DLD1 (cell line): ENCODE results near the gene ASPN.

Experiments
- in situ Hi-C: cut with HindIII; loops from 2 replicates; pipeline ENCODE4 v1.10.0; 2017; ENCODE audit warnings: low sequenced_read_pairs

Gene ASPN

DNA sequence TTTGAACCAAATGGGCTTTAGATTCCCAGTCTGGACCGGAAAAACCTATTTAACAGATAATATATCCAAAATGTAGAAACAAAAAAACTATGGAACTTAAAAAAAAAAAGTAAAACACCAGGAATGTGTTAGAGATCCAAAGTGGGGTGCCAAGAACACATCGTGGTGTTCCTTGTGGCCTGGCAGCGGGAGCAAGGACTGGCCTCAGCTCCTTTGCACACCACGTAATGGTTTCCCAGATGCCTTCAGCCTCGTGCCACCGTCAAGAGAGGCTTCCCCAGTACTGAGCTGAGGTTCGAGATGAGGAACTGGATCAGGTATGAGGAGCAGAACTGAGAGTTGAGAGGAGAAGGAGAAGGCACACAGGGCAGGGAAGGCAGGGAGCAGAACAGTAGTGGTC lies 3.5 kb downstream of the ASPN start:
- in situ Hi-C loops, result no loop called here

DNA sequence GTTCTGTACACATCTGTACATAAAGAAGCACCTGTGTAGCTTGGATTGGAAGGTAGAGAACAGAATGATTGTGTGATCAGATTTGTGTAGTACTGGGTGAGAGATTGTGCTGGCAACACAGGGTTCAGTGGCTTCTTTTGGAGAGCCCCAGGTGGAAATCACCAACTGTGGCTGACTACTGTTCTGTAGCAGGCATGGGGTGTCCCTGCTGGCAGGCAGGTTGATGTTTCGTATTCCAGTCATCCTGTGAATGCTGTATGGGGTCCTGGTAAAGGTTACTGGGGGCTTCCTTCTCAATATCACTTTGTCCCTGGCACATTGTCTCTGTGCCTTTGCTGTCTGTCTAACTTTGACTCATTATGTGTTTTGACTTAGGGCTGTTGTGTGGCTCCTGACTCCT lies 5.3 kb downstream of the ASPN start:
- in situ Hi-C loops, result no loop called here

DNA sequence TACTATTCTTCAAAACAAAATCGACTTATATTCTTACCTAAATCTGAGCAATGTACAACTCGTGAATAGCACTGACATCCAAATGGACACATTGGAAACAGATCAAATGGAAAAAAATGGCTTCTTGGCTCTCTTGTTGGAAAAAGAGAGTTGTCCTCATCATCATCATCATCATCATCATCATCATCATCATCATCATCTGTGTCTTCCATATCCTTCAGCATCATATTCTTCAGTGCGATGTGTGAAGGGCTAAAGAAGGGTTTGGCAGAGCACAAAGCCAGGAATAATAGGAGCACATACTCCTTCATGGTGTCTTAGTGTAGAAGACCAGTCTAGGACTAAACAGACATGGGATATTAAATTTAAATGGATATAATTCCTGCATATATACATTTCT lies 7.7 kb downstream of the ASPN start:
- in situ Hi-C loops, result no loop called here

DNA sequence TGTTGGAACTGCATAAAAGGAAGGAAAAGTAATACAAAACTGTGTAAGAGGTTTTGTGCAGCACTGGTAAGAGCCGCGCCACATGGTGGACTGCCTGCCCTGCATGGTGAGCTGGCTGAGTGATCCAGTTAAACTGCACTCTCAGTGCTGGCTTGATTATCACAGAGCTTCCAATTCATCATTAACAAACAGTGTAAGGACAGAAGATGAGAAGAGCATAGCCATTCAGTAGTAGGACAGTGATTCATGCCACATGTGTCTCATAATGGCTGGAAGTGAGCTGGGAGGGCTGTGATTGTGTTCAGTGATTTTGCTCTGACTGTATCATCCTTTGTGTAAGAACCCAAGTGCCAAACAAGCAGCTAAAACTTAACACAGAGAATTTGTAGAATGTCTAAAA lies 14.1 kb downstream of the ASPN start:
- in situ Hi-C loops, result no loop called here

DNA sequence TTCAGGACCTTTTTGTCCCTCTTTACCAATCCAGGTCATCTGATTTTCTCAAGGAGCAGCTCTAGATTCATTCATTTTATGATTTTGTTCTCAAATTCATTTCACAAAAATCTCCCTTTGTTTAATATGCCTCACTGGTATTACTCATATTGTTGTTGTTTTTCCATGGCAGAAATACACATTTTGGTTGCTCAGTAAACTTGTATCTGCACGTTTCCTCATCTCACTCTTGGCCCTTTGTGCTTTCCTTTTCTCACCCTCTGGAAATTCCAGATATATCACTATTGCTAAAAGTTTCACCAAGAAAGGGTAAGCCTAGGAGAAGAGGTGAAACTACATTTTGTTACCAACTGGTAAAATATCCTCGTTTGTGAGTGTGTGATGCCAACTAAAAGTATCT lies 14.8 kb downstream of the ASPN start:
- in situ Hi-C loops, result no loop called here

DNA sequence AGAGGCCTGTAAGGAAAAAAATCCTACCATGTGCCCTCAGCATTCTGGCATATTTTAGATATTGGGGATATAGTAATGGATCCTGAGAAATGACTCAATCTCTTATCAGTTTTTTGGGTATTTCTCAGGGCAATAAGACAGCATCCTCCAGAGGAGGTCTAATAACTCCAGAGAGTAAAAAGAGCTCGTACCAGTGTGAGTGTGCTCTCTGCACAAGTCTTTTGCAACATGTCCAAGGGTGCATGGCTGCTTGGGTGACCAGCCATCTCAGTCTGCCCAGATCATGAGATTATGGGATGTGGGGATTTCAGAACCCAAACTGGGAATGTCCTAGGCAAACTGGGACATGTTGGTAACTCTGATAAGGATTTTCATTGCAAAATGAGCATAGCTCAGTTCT lies 15.3 kb downstream of the ASPN start:
- in situ Hi-C loops, result no loop called here

DNA sequence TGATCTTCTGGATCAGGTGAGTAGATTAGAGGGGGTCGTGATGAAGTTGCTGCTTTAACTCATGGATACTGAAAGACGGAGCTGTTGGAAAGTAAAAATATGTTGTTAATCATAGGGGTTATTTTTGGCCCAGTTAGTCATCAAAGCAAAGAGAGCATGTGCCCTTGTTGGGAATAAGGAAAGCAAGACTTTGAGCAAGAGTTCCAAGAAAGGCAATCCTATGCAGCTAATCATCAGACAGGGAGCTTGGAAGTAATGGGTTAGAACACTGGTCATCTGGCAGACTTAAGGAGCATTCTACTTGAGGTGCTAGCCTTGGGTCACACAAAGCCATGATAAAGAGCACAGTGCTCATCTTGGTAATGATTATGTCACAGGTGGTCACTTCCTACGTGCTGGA lies 18.3 kb downstream of the ASPN start:
- in situ Hi-C loops, result no loop called here

DNA sequence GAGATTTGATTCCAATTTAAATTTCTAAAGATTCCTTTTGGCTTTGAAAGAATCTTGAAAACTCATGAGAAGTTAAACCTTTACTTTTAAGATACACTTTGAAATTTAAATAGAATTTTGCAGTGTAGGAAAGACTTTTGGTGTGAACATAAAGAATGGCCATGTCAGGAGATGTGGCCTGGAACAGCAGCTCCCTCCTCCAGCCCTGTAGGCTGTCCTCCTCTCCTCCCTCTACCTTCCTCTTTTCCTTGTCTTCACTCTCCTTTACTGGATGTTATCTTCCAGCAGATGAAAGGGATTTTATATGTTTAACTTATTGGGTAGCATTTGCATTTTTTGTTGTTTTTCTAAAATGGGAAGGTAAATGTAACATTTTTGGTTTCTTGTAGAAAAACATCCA lies 18.9 kb downstream of the ASPN start:
- in situ Hi-C loops, result no loop called here

DNA sequence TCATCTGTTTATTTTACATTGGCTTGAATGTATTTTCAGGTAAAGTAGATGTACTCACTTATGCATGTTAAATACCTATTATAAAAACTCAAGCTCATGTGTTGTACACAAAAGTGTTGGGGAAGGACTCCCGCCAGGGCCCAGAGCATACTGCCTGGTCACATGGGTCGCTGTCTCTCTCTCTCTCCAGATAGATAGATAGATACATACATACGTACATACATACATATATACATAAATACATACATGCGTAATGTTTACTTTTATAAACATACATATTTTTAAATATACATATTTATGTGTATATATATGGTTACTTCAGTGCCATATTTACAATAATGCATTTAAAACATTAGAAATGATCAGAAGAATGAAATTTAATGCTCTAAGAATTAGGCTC lies 24.7 kb downstream of the ASPN start:
- in situ Hi-C loops, result no loop called here

DNA sequence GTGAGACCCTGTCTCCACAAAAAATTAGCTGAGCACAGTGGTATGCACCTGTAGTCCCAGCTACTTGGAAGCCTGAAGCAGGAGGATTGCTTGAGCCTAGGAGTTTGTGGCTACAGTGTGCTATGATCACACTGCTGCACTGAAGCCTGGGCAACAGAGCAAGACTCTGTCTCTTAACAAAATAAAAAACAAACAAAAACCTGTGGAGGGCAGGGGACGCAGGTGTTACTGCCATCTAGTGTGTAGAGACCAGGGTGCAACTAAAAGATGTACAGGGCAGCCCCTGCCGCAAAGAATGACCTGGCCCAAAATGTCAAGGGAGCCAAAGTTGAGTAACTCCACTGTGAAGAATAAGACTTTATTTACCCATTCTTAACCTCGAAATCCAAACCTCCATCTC lies 27.1 kb downstream of the ASPN start:
- in situ Hi-C loops, result no loop called here

DNA sequence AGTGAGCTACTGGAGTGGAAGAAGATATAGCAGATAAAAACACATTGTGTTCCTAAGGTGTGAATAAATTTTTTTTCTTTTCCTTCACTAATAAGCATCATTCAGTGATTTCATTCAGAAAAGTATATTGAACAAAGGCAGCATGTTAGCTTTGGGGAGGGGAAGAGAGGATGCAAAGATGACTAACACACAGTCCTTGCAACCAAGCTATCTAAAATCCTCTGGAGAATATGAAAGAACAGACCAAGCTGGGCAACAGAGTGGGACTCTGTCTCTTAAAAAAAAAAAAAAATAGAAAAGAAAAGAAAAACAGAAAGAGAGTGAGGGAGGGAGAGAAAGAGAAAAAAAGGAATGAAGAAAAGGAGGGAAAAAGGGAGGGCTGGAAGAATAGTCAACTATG lies 35.8 kb downstream of the ASPN start:
- in situ Hi-C loops, result no loop called here

DNA sequence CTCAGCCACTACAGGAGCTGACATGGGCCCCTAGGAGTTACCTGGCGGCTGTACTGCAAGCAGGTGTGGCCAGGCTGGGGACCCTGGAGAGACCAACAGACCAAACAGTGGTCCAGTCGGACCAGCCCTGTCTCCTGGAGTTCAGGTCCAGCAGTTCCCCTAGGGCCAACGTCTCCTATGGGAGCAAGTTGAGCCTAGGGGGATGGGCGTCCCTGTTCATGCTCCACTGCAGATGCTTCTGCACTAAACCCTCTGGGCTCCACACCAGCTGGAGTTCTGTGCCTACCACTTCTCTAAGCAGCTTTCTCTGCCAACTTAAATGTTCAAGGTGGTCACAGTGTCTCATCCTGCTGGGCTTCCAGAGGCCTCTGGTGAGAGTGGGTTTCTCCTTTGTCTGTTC lies 37.5 kb downstream of the ASPN start:
- in situ Hi-C loops, result no loop called here

DNA sequence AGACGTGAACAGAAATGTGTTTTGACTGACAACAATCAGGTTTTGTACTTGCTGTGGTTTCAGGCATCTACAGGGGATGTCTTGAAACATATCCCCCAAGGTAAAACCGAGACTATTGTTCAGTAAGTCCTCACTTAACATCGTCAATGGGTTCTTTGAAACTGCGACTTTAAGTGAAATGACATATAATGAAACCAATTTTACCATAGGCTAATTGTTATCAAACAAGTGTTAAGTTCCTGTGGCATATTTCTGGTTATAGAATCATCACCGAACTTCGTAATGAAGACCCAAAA lies 41.6 kb downstream of the ASPN start:
- in situ Hi-C loops, result no loop called here

DNA sequence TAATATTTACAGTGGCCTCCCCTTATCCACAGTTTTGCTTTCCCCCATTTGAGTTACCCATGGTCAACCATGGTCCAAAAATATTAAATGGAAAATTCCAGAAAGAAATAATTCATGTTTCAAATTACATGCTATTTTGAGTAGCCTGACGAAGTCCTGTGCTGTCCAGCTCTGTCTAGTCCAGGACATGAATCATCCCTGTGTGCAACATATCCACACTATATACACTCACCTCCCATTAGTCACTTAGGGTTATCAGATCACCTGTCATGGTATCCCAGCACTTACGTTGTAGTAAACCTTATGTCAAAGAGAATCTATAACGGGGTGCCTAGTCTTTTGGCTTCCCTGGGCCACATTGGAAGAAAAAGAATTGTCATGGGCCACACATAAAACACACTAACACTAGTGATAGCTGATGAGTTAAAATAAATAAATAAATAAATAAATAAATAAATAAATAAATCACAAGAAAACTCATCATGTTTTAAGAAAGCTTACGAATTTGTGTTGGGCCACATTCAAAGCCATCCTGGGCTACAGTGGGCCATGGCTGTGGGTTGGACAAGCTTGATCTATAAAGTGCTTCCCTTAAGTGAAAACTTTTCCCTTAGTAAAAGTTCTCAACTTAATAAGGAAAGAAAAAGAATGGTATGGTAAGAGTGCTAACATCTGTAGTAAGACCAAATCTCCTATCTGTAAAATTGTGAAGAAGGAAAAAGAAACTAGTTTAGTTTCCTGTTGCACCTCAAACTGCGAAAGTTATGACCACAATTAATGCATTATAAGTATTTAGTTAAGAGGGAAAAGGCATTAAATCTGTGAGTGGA lies 42.2 kb downstream of the ASPN start:
- in situ Hi-C loops, result no loop called here

DNA sequence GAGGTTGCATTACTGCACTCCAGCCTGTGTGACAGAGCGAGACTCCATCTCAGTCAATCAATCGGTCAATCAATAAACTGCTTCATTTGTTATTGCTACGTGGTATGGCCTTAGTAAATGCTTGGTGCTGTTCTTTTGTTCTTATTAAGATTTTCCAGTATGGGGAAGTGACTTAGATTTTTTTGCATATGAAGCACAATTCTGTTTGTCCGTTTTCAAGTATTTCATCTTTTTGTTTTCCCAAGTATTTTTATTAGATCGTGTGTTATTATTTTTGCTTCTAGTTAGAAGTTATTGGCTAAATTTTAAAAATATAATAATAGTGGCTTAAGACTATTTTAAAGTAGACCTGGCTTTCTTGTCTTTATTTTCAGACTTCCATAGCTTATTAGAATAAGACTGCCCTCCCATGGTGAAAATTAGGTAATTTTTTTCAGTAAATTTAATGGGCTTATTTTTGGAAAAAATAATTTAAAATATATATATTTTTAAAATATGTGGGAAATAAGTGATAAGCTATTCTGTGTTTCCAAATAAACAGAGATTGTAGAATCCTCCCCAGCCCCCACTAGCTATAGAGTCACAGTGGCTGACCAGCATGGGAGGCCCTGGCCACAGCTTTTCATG lies 43.3 kb downstream of the ASPN start:
- in situ Hi-C loops, result no loop called here

DNA sequence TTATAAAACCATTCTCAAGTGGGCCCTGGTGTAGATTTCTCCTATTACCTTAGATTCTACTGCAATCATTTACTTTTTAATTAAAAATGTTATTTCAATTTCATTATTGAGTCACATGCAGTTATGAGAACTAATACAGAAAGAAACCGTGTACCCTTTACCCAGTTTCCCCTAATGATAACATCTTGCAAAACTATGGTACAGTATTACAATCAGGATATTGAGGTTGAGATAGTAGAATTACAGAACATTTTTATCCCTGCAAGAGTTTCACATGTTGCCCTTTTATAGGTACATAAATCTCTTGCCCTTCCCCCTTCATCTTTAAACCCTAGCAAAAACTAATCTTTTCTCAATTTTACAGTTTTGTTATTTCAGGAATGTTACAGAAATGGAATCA lies 47.0 kb downstream of the ASPN start:
- in situ Hi-C loops, result no loop called here

DNA sequence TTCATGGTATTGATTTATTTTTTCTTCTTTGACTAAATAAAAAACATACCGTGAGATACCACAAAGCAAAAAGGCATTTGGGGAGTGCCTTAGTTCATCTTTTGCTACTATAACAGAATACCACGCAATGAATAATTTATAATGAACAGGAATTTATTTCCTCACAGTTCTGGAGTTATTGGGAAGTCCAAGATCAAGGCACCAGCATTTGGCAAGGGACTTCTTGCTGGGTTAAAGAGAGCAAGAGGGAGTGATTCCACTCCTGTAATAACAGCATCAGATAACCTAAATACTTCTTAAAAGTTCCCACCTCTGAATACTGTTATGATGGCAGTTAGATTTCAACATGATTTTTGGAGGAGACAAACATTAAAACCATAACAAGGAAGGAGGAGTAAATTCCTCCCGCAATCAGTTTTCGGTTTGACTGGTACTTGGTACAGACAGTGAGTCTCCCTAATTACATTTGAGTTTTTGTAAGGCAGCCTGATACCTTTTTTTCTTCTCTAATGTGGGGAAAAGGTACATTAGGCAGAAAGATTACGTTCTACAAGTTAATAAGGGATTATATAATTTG lies 49.2 kb downstream of the ASPN start:
- in situ Hi-C loops, result no loop called here

DNA sequence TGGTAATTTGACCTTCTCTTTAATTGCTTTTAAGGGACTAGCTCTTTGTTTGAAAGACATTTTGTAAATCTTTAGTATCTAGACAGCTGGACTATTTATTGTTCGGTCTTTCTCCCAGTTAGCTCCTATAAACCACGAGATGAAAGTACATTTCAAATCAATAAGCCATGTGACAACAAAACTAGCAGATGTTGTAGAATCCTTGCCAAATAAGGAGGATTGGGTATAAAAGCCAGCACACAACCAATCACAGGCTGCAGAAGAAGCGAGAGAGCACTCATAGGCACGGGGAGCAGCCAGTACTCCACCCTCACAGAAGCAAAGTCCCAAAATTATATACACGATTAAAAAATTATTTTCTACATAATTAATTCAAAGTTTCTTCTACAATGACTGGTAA lies 50.0 kb downstream of the ASPN start:
- in situ Hi-C loops, result no loop called here

DNA sequence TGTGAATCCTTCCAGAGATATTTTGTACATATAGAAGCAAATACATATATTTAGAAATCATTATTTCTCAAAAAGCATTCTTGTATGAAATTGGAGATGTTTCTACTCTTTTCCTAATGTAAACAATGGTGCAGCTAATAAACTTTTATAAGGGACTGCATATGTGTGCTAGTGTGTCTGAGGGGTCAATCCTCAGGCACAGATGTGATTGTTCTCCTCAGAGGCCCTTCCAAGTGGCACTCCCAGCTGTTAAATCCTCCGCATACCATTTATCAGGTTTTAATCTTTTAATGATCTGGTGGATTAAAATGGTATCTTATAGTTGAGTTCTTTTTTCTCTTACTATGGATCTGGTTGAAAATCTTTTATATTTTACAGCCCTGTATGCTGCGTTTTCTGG lies 52.5 kb downstream of the ASPN start:
- in situ Hi-C loops, result no loop called here

DNA sequence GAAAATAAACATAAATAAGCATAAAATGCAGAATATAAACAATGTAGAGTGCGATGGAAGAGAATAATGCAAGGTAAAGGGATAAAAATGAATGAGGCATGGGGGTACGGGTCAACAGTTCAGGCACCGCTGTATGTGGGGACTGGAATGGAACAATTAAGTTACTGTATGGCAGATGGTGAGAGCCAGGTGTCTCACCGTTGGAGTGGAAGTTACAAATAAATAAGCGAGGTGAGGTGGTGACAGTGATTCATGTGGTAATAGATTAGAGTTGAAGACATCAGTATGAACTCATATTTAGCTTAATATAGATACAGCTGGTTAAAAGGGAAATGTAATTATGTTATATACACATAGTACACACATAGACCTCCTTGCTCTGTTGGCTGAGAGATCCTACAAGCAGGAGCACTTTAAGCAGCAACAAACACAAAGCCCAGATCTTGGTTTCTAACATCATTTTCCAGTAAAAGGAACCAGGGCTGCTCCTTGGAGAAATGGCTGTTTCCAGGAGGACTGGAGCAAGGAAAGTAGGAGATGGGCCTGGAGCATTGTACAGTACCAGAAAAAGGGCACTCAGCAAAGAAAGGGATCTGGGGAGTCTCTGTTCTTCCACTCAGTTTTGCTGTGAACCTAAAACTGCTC lies 55.7 kb downstream of the ASPN start:
- in situ Hi-C loops, result no loop called here

DNA sequence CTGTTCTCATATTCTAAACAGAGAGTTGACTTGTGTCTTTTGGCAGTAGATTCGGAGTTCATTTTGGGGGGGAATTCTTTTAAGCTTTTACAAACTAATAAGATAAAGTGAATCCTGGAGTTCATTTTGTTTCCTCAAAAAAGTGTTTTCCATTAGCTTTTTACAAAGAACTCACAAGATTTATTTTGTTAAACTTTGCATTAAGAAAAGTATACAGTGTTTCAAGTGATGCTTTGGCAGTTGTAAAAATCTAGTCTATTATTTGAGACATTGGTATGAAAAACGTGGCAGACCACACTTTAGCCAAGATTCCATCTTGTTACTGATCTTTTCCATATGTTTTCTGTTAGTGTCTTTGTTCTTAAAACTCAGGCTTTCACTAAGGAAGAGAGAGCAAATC lies 56.8 kb downstream of the ASPN start:
- in situ Hi-C loops, result no loop called here

DNA sequence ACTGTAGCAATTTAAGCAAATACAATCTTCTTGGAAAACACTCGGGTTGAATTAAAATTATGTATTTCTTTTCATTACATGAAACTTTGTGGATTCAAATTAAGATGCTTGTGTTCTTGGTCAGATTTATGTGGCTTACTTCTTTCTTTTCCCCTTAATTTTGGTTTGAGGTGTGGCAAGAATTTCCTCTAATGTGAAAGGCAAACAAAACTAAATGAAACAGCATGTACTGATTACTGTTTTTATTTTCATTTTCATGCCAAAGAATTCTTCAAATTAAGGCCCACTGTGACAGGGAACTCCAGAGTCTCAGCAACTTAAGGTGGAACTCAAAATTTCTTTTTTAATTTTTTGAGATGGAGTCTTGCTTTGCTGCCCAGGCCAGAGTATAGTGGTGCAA lies 58.0 kb downstream of the ASPN start, which contains the start of gene OMD:
Gene OMD (minus strand): TSS at position 132 of the 400 bp plus-strand sequence. CDS start 6,913 bp downstream, outside the sequence.
- in situ Hi-C loops, result no loop called here
